Measurements from ENCODE around the gene KCNJ6. TPM values are rescaled to one million over a fixed set of nuclear protein-coding genes. Genes with fewer than 3 reads are reported as not detected.

KCNJ6 gene
- total and polyA plus RNA-seq, 9 of the 15 experiments (the other 6 are each of a cell fraction or from before 2014, with no cell fraction given), result 0.06 to 0.21 (median 0.13) TPM; not detected in 1

GRCh38 chr21:37916310-37917051 is at the start of gene KCNJ6 (continued):
- TF ChIP-seq POLR2H (tag; IDR thresholded peaks at IDR 0.05; ENCODE audit: low read depth) (no peak), SMC3 (conservative IDR thresholded peaks at IDR 0.05; ENCODE audit: insufficient read depth, low read depth, low read length) (peak; percentile 33; the same call in 1 of the 2 replicates), KDM5B (IDR thresholded peaks at IDR 0.05; ENCODE audit: insufficient replicate concordance, low read depth, low read length) (no peak), TFAM (CRISPR knock-in tag; conservative IDR thresholded peaks at IDR 0.05) (no peak), CCNT2 (IDR thresholded peaks at IDR 0.05; ENCODE audit: borderline replicate concordance, extremely low read depth, insufficient read length, low read depth, low read length) (peak; percentile 37), ZNF311 (CRISPR knock-in tag; IDR thresholded peaks at IDR 0.05) (no peak), DMBX1 (CRISPR knock-in tag; IDR thresholded peaks at IDR 0.05; ENCODE audit: borderline replicate concordance) (no peak), BRF1 (IDR thresholded peaks at IDR 0.05; ENCODE audit: borderline replicate concordance, extremely low read depth, insufficient read length) (no peak), ZNF644 (tag; IDR thresholded peaks at IDR 0.05; ENCODE audit: low read depth) (no peak), FOSL1 (tag; conservative IDR thresholded peaks at IDR 0.05) (no peak), ZNF436 (CRISPR knock-in tag; IDR thresholded peaks at IDR 0.05) (no peak), XRCC5 (IDR thresholded peaks at IDR 0.05; ENCODE audit: low read depth, low read length) (0 out of 2 replicates have a peak, but pooled peaks have one; percentile 10)
- TF ChIP-seq, protein P1, sequence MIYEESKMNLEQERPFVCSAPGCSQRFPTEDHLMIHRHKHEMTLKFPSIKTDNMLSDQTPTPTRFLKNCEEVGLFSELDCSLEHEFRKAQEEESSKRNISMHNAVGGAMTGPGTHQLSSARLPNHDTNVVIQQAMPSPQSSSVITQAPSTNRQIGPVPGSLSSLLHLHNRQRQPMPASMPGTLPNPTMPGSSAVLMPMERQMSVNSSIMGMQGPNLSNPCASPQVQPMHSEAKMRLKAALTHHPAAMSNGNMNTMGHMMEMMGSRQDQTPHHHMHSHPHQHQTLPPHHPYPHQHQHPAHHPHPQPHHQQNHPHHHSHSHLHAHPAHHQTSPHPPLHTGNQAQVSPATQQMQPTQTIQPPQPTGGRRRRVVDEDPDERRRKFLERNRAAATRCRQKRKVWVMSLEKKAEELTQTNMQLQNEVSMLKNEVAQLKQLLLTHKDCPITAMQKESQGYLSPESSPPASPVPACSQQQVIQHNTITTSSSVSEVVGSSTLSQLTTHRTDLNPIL (CRISPR knock-in tag; IDR thresholded peaks at IDR 0.05), result no peak
- TF ChIP-seq, protein P2, sequence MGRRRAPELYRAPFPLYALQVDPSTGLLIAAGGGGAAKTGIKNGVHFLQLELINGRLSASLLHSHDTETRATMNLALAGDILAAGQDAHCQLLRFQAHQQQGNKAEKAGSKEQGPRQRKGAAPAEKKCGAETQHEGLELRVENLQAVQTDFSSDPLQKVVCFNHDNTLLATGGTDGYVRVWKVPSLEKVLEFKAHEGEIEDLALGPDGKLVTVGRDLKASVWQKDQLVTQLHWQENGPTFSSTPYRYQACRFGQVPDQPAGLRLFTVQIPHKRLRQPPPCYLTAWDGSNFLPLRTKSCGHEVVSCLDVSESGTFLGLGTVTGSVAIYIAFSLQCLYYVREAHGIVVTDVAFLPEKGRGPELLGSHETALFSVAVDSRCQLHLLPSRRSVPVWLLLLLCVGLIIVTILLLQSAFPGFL (CRISPR knock-in tag; IDR thresholded peaks at IDR 0.05), result no peak
- TF ChIP-seq, protein P3, sequence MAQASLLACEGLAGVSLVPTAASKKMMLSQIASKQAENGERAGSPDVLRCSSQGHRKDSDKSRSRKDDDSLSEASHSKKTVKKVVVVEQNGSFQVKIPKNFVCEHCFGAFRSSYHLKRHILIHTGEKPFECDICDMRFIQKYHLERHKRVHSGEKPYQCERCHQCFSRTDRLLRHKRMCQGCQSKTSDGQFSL (CRISPR knock-in tag; IDR thresholded peaks at IDR 0.05), result no peak
- TF ChIP-seq, protein P3 (tag; IDR thresholded peaks at IDR 0.05), result no peak
- TF ChIP-seq, protein P4, sequence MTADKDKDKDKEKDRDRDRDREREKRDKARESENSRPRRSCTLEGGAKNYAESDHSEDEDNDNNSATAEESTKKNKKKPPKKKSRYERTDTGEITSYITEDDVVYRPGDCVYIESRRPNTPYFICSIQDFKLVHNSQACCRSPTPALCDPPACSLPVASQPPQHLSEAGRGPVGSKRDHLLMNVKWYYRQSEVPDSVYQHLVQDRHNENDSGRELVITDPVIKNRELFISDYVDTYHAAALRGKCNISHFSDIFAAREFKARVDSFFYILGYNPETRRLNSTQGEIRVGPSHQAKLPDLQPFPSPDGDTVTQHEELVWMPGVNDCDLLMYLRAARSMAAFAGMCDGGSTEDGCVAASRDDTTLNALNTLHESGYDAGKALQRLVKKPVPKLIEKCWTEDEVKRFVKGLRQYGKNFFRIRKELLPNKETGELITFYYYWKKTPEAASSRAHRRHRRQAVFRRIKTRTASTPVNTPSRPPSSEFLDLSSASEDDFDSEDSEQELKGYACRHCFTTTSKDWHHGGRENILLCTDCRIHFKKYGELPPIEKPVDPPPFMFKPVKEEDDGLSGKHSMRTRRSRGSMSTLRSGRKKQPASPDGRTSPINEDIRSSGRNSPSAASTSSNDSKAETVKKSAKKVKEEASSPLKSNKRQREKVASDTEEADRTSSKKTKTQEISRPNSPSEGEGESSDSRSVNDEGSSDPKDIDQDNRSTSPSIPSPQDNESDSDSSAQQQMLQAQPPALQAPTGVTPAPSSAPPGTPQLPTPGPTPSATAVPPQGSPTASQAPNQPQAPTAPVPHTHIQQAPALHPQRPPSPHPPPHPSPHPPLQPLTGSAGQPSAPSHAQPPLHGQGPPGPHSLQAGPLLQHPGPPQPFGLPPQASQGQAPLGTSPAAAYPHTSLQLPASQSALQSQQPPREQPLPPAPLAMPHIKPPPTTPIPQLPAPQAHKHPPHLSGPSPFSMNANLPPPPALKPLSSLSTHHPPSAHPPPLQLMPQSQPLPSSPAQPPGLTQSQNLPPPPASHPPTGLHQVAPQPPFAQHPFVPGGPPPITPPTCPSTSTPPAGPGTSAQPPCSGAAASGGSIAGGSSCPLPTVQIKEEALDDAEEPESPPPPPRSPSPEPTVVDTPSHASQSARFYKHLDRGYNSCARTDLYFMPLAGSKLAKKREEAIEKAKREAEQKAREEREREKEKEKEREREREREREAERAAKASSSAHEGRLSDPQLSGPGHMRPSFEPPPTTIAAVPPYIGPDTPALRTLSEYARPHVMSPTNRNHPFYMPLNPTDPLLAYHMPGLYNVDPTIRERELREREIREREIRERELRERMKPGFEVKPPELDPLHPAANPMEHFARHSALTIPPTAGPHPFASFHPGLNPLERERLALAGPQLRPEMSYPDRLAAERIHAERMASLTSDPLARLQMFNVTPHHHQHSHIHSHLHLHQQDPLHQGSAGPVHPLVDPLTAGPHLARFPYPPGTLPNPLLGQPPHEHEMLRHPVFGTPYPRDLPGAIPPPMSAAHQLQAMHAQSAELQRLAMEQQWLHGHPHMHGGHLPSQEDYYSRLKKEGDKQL (CRISPR knock-in tag; IDR thresholded peaks at IDR 0.05; ENCODE audit: borderline replicate concordance), result no peak

Measured in K562 (cell line).